Psoas muscle (tissue), 8 donors: ENCODE data around the gene LMTK2. TPM values are rescaled to one million over a fixed set of nuclear protein-coding genes. Genes with fewer than 3 reads are reported as not detected.

Source experiments
- ATAC-seq, 4 donors: fragments of 200-7000 bp; cut with Tn5 transposase; one replicate each; pipeline ENCODE4 v1.9.1; 2020; ENCODE audit warnings: moderate library complexity in 3 of 4, mild to moderate bottlenecking in 2 of 4
- DNase-seq, 2 donors: peaks; one replicate each; pipeline ENCODE4 v3.0.0-alpha.2; 2020
- H3K27ac ChIP-seq: fragments of 200-600 bp; one replicate; pipeline ENCODE4 v1.8.0; 2022
- H3K27me3 ChIP-seq, 3 donors: fragments of 200-600 bp in 1 of 3; one replicate each; pipeline versions ENCODE4 v1.6.1 to v1.8.0; 2013 to 2022; ENCODE audit warnings: low read length in 2 of 3, mild to moderate bottlenecking in 2 of 3, moderate library complexity in 1 of 3; ENCODE audit not compliant: insufficient read depth in 3 of 3
- H3K36me3 ChIP-seq, 2 donors: fragments of 200-600 bp in 1 of 2; one replicate each; pipeline versions ENCODE4 v1.6.1 to v1.8.0; 2013 to 2022; ENCODE audit warnings: low read depth in 1 of 2, mild to moderate bottlenecking in 1 of 2, moderate library complexity in 1 of 2; ENCODE audit not compliant: insufficient read depth in 1 of 2
- H3K4me1 ChIP-seq: fragments of 200-600 bp; one replicate; pipeline ENCODE4 v1.8.0; 2022
- H3K4me3 ChIP-seq: fragments of 200-600 bp; one replicate; pipeline ENCODE4 v1.8.0; 2022; ENCODE audit warnings: mild to moderate bottlenecking
- H3K9me3 ChIP-seq: fragments of 200-600 bp; one replicate; pipeline ENCODE4 v1.8.0; 2022
- CTCF ChIP-seq: fragments of 200-600 bp; IDR thresholded peaks from one replicate; pipeline ENCODE4 v1.8.0; 2022; ENCODE audit warnings: antibody characterized with exemption
- WGBS, 3 donors: extraction: QIAGEN DNeasy Blood & Tissue Kit; methylation state at CpG; one replicate each; pipeline versions ENCODE4 v1.1.6 to v1.1.7; 2013; 5-methylcytosine and 5-hydroxymethylcytosine counted together
- intact Hi-C, 2 donors: fragments of 100-400 bp; cut with DNase I; formaldehyde crosslinking; loops; one replicate each; pipeline versions ENCODE4 v1.11.0 to v1.14.2; 2022
- polyA plus RNA-seq, 3 donors: library from polyadenylated mRNA; stranded (reverse); fragments of 200-250 nt; gene quantifications; one replicate each; pipeline ENCODE4 v1.2.3, GENCODE V29; 2013
- total RNA-seq, 4 donors: library from RNA; stranded (reverse); fragmentation: NEBNext Ultra II Directional in 2 of 4; extraction: Animal tissue kit (Norgen Biotek cat#: 25700) in 2 of 4; gene quantifications; one replicate each; pipeline versions ENCODE4 v1.2.1 to v1.2.4, GENCODE V29; 2021 to 2023
- donor health status: healthy with polysubstance abuse.
- donor health status: DM: no; HTN: no; CAD: no; lungs with moderate emphysema.
- donor health status: Bipolar disorder and iron deficiency.
- donor health status: healthy.
- donor health status: DM: yes; HTN: yes; CAD: no.
- donor health status: DM: no; HTN: no; CAD: no.
- donor health status: DM: no; HTN: no; CAD: no.
- donor health status: DM: yes; HTN: yes; CAD: no.

LMTK2 gene
- total and polyA plus RNA-seq, 7 donors, result 3.6 to 25.0 (median 13.5) TPM

GRCh38 chr7:98242342-98242741 is 135.7 kb downstream of the LMTK2 start:
- peaks cover 0 to 65% of the 10 kb centered on the region in 2 donors for H3K36me3 ChIP-seq
- TF ChIP-seq CTCF, result no peak
- H3K9me3 ChIP-seq, result no peaks in the 10 kb centered on the region
- H3K27me3 ChIP-seq, result no peaks in the 10 kb centered on the region
- WGBS, 3 donors, result 91 to 100% (median 100%) methylated on average over 1 of the region's 1 CpG
- no peaks in the 10 kb centered on the region for H3K4me1 ChIP-seq
- intact Hi-C loops, result loop anchor here (5.0 to 10.0 kb wide), 3 partner anchors 135 to 218 kb away; partner anchors contain the start of gene LMTK2 (in 1 of the 2)
- H3K4me3 ChIP-seq, result no peak overlapping the region
- peak in 1 of 2 donors; percentile 7 for DNase-seq
- ATAC-seq, result no peak
- no peak overlapping the region for H3K27ac ChIP-seq

- peaks cover 0 to 66% of the 10 kb centered on the region in 2 donors for H3K36me3 ChIP-seq
- no peak overlapping the region for H3K27ac ChIP-seq
- WGBS, 3 donors, result 93 to 97% (median 94%) methylated on average over 4 of the region's 4 CpGs
- ATAC-seq (no peak), DNase-seq (no peak)
- no peaks in the 10 kb centered on the region for H3K27me3 ChIP-seq
- no peak overlapping the region for H3K4me3 ChIP-seq
- intact Hi-C loops, result loop anchor here (5.0 to 10.0 kb wide), 3 partner anchors 136 to 218 kb away; partner anchors contain the start of gene LMTK2 (in 1 of the 2)
- no peak for TF ChIP-seq CTCF
- H3K4me1 ChIP-seq, result peaks cover 2% of the 10 kb centered on the region
- no peaks in the 10 kb centered on the region for H3K9me3 ChIP-seq
These were observed 136.3 kb downstream of the LMTK2 start for GRCh38 chr7:98242934-98243333.

- H3K27me3 ChIP-seq, result no peaks in the 10 kb centered on the region
- DNase-seq (no peak), ATAC-seq (no peak)
- WGBS, 3 donors, result 89 to 93% (median 90%) methylated on average over 13 to 14 of the region's 14 CpGs
- H3K27ac ChIP-seq, result no peak overlapping the region
- H3K4me1 ChIP-seq, result peaks cover 3% of the 10 kb centered on the region
- no peaks in the 10 kb centered on the region for H3K9me3 ChIP-seq
- no peak for TF ChIP-seq CTCF
- H3K36me3 ChIP-seq, result peaks cover 0 to 48% of the 10 kb centered on the region in 2 donors
- intact Hi-C loops, result loop anchor here (5.0 to 10.0 kb wide), 3 partner anchors 138 to 220 kb away; partner anchors contain the start of gene LMTK2 (in 1 of the 2)
- no peak overlapping the region for H3K4me3 ChIP-seq
These were observed 138.2 kb downstream of the LMTK2 start for GRCh38 chr7:98244871-98245270.

DNA sequence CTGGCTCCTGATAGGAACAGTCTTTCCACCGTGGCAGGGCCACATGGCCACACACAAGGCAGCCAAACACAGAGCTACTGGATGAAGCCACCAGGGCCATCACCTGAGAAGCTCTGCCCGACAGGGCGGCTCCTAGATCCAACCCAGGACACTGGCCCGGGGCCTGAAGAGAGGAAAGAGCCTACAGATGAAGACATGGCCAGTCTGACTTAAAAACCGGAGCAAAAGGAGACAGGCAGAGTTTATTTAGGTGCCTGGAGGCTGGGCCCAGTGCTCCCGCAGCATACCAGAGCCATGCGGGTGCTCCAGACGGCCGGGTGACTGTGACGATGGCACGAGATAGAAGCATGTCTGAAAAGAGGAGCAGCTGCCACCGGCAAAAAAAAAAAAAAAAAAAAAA is 141.5 kb downstream of the LMTK2 start:
- H3K27ac ChIP-seq, result no peak overlapping the region
- WGBS, 3 donors, result 93 to 95% (median 93%) methylated on average over 12 of the region's 12 CpGs
- no peak for DNase-seq

More for the DNA sequence above, 141.5 kb downstream of the LMTK2 start:
- intact Hi-C loops, result loop anchor here in 1 of 2 donors (10.0 kb wide), 1 partner anchor 223 kb away; no protein-coding TSS in a partner anchor
- no peak for TF ChIP-seq CTCF
- peaks cover 0 to 26% of the 10 kb centered on the region in 2 donors for H3K36me3 ChIP-seq
- H3K4me1 ChIP-seq, result peaks cover 16% of the 10 kb centered on the region
- no peak overlapping the region for H3K4me3 ChIP-seq
- no peaks in the 10 kb centered on the region for H3K27me3 ChIP-seq
- no peak for ATAC-seq
- no peaks in the 10 kb centered on the region for H3K9me3 ChIP-seq
